Measurements from ENCODE around the gene ATP5F1E.

- no peak for TF ChIP-seq POLR2A (IDR thresholded peaks at IDR 0.05; ENCODE audit: low read depth, low read length)
- no peak for TF ChIP-seq PAX5 (IDR thresholded peaks at IDR 0.05; ENCODE audit: insufficient read depth, low read length, severe bottlenecking)
- no peak for TF ChIP-seq TAF1 (IDR thresholded peaks at IDR 0.05; ENCODE audit: low read depth, low read length)
Measured at GRCh38 chr20:59062081-59062480, 29.9 kb upstream of the ATP5F1E start.

Measured in GM12891 (cell line).